Measurements from ENCODE around the gene TRPM5.
"Not testable (repeated sequence)": the region's sequence is repeated elsewhere in the genome, so short reads cannot be mapped to it uniquely, and the experiment has no call there.

The TRPM5 gene

GRCh38 chr11:2482204-2482603 lies 37.9 kb upstream of the TRPM5 start:
- DNase-seq (ENCODE audit: low read depth), result no peak
- no peak overlapping the region for H3K4me3 ChIP-seq (ENCODE audit: low read depth, low read length)
- no peak for TF ChIP-seq CTCF (IDR thresholded peaks at IDR 0.05; ENCODE audit: insufficient read depth, low read depth, low read length, missing control alignments)

DNA sequence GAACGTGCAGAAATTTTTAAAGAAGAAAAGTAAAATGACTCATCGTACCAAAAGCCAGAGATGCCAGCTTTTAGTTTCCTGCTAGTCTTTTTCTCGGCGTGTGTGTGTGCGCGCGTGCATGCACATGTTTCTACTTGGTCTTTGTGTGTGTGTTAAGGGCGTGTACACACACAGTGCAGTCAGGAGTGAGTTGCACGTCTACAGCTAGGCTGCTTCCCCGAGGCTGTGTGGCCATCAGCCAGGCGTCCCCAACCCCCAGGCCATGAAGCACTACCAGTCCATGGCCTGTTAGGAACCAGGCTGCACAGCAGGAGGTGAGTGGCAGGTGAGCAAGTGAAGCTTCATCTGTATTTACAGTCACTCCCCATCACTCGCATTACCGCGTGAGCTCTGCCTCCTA lies 36.9 kb upstream of the TRPM5 start:
- no peak overlapping the region for H3K4me3 ChIP-seq (ENCODE audit: low read depth, low read length)
- no peak for DNase-seq (ENCODE audit: low read depth)
- TF ChIP-seq CTCF (IDR thresholded peaks at IDR 0.05; ENCODE audit: insufficient read depth, low read depth, low read length, missing control alignments), result no peak

DNA sequence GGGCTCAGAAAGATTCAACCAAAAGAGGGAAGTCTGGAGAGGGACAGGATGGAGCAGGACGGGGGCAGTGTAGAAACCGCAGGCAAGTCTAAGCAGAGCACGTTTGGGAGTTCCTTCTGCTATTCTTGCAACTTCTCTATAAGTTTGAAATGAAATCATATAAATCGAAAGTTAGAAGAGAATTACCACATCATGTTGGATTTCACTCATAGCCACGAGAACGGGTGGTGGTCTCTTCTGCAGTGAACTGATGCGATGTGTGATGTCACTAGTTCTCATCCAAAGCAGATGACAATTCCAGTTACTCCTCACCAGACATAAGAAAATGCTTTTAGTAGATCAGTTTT lies 36.5 kb upstream of the TRPM5 start:
- DNase-seq (ENCODE audit: low read depth), result no peak
- H3K4me3 ChIP-seq (ENCODE audit: low read depth, low read length), result no peak overlapping the region
- TF ChIP-seq CTCF (IDR thresholded peaks at IDR 0.05; ENCODE audit: insufficient read depth, low read depth, low read length, missing control alignments), result no peak

GRCh38 chr11:2480067-2480873 lies 36.0 kb upstream of the TRPM5 start:
- not testable (repeated sequence) for H3K4me3 ChIP-seq (ENCODE audit: low read depth, low read length); DNase-seq (ENCODE audit: low read depth)

DNA sequence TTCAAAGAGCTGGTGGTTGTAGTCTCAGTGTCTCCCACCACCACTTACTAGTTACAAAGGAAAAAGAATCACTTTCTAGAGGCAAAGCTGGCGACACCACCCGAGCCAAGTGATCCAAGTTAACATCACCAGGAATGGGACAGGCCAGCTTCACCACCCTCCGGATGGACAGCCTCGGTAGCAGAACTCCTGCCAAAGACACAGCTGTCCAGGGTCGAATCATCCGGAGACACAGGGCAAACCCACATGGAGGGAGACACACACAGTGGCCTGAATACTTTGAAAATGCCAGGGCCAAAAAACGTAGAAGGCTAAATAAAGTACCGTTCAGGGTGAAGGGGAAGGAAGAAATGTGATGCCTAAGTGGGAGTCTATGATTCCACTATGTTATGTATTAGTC lies 33.6 kb upstream of the TRPM5 start:
- DNase-seq (ENCODE audit: low read depth), result no peak
- TF ChIP-seq CTCF (IDR thresholded peaks at IDR 0.05; ENCODE audit: insufficient read depth, low read depth, low read length, missing control alignments), result no peak

GRCh38 chr11:2477254-2477653 lies 32.9 kb upstream of the TRPM5 start:
- H3K4me3 ChIP-seq (ENCODE audit: low read depth, low read length), result no peak overlapping the region
- TF ChIP-seq CTCF (IDR thresholded peaks at IDR 0.05; ENCODE audit: insufficient read depth, low read depth, low read length, missing control alignments), result no peak
- no peak for DNase-seq (ENCODE audit: low read depth)

More for the DNA sequence above, 33.6 kb upstream of the TRPM5 start:
- no peak overlapping the region for H3K4me3 ChIP-seq (ENCODE audit: low read depth, low read length)

GRCh38 chr11:2475136-2475918 lies 31.0 kb upstream of the TRPM5 start:
- no peak for TF ChIP-seq CTCF (IDR thresholded peaks at IDR 0.05; ENCODE audit: insufficient read depth, low read depth, low read length, missing control alignments)
- DNase-seq (ENCODE audit: low read depth), result no peak
- H3K4me3 ChIP-seq (ENCODE audit: low read depth, low read length), result no peak overlapping the region
